Measurements from ENCODE around the gene SORCS2.

DNA sequence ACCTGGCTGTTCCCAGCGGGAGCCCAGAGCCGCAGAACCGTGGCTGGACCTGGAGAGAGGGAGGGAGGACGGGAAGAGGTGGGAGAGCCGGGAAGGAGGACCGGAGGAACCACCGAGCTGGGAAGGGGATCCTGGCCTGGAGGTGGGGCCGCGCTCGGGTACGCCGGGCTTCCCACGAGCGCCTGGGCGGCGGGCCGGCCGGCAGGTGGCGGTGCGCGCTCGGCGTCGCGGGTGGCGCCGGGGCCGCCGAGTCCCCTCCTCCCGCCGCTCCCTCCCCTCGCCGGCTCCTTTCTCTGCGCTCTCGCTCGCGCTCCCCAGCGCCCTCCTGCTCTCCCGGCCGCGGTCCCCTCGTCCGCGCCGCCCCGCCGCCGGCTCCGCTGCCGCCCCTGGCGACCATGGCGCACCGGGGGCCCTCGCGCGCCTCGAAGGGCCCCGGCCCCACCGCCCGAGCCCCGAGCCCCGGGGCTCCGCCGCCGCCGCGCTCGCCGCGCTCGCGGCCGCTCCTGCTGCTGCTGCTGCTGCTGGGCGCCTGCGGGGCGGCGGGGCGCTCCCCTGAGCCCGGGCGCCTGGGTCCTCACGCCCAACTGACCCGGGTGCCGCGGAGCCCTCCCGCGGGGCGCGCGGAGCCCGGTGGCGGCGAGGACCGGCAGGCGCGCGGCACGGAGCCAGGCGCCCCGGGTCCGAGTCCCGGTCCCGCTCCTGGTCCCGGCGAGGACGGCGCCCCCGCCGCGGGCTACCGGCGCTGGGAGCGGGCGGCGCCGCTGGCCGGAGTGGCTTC lies at the start of gene SORCS2:
- TF ChIP-seq POLR2A (IDR thresholded peaks at IDR 0.05) (no peak), CTCF (IDR thresholded peaks at IDR 0.05) (peak; percentile 59 to 92 (median 76))

All from right lobe of liver (tissue), 4 donors.